ENCODE data around the gene BORCS6. TPM values are rescaled to one million over a fixed set of nuclear protein-coding genes. Genes with fewer than 3 reads are reported as not detected.

BORCS6 gene
- total and polyA plus RNA-seq, 2 experiments from 2014 or later: 1.8 to 7.1 TPM

GRCh38 chr17:8156246-8156992 is 33.6 kb downstream of the BORCS6 start:
- Histone ChIP-seq H2AFZ (0 out of 2 replicates have a peak overlapping the region, but pooled peaks have one; percentile 45), H3K9me2 (ENCODE audit: insufficient read depth) (no peaks in the 10 kb centered on the region), H3K4me1 (ENCODE audit: insufficient read depth) (peaks cover 32% of the 10 kb centered on the region), H3K4me3 (peak overlapping the region; percentile 67), H3F3A (replicated peaks; ENCODE audit: low read depth) (peaks cover 38% of the 10 kb centered on the region; the same call in 1 of the 2 replicates), H3K79me2 (replicated peaks; ENCODE audit: insufficient read depth) (peaks cover 3% of the 10 kb centered on the region; the same call in 1 of the 2 replicates), H3K36me3 (ENCODE audit: insufficient read depth) (peaks cover 5% of the 10 kb centered on the region; the same call in 1 of the 2 replicates), H3K27ac (ENCODE audit: low read depth) (peak overlapping the region; percentile 96), H3K4me2 (peak overlapping the region; percentile 100), H4K20me1 (replicated peaks; ENCODE audit: insufficient read depth) (peaks cover 5% of the 10 kb centered on the region), H3K27me3 (ENCODE audit: insufficient read depth) (no peaks in the 10 kb centered on the region)
- Mint-ChIP-seq H3K9me3 (no peaks in the 10 kb centered on the region; the same call in 2 of the 3 replicates), H3K27me3 (ENCODE audit: insufficient read depth, low read depth, poor library complexity) (peaks cover 35% of the 10 kb centered on the region), H3K4me3 (no peak overlapping the region), H3K4me1 (peaks cover 33% of the 10 kb centered on the region), H3K36me3 (ENCODE audit: low read depth) (peaks cover 23% of the 10 kb centered on the region), H3K27ac (no peak overlapping the region)
- DNase-seq (ENCODE audit: low spot score) (peak; percentile 100), ATAC-seq (peak; percentile 58)
- TF ChIP-seq CTCF (conservative IDR thresholded peaks at IDR 0.05; ENCODE audit: low read depth in 2 of 2) (0 out of 4 replicates have a peak, but pooled peaks of 1 of the 2 experiments have one; percentile 10), ZNF462 (CRISPR knock-in tag; IDR thresholded peaks at IDR 0.05) (no peak), POLR2AphosphoS5 (IDR thresholded peaks at IDR 0.05; ENCODE audit: low read depth) (peak; percentile 75), CREB1 (CRISPR knock-in tag; IDR thresholded peaks at IDR 0.05; ENCODE audit: low read depth) (peak; percentile 89), ETS1 (IDR thresholded peaks at IDR 0.05) (no peak), STAT1 (IDR thresholded peaks at IDR 0.05; ENCODE audit: unreplicated experiment) (no peak), NANOG (IDR thresholded peaks at IDR 0.05; ENCODE audit: borderline replicate concordance) (no peak), EZH2phosphoT487 (IDR thresholded peaks at IDR 0.05; ENCODE audit: unreplicated experiment) (no peak)

All from GM23338 (cell line).